ENCODE results near the gene CDYL. TPM values are rescaled to one million over a fixed set of nuclear protein-coding genes. Genes with fewer than 3 reads are reported as not detected.
A peak's percentile ranks its signal among the peaks of the same experiment; 100 is the strongest.
"Not testable (repeated sequence)": the region's sequence is repeated elsewhere in the genome, so short reads cannot be mapped to it uniquely, and the experiment has no call there.

Gene CDYL
- total and polyA plus RNA-seq, 7 donors, result 10.0 to 30.0 (median 19.9) TPM

DNA sequence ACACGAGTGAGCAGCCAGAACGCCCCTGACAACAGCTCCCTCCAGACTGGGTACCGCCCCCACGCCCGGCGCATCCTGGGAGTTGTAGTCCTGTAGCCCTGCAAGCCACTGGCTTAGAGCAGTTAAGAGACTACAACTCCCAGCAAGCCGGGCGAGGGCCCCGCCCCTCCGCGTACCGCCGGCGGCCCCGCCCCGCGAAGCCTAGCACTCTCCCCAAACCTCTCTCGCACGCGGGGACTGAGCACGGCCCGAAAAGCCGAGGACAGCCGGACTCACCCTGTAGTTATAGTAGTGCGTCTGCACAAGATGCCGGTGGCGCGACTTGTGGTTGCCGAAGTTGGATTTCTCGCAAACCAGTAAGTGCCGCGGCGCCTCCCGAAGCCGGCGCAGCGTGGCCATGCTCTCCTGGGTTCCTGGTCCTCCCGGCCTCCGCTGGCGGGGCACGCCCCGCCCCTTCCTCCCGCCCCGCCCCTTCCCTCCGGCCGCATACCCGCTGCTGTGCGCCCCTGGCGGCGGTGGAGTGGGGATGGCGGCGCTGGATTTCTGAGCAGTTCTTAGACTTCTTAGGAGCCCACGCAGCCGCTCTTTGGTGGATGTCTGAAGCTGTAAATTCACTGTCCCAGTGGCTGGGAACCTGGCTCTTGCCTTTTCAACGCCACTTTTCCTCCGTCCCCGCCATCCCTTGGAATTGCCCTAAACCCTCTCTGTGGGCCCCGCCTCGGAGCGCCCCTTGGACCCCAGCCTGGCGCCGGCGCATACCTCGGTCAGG lies 227.6 kb downstream of the CDYL start, which contains the start of gene RPP40:
Gene RPP40 (minus strand): TSS at position 434 of the 769 bp plus-strand sequence. CDS start 35 bp downstream, at position 399.
- no peaks in the 10 kb centered on the region for H3K27me3 ChIP-seq (ENCODE audit: insufficient read depth in 3 of 3, low read length in 2 of 3)
- peak within 1 kb of the TSS; percentile 87 for H3K27ac ChIP-seq
- TF ChIP-seq CTCF (IDR thresholded peaks at IDR 0.05), result peak; percentile 81
- no peaks in the 10 kb centered on the region for H3K4me1 ChIP-seq
- intact Hi-C loops (cut with DNase I), result no loop called here
- 0% methylated on average over 57 to 64 of the region's 64 CpGs for WGBS, 3 donors
- no peaks in the 10 kb centered on the region for H3K9me3 ChIP-seq
- ATAC-seq (peak; percentile 99 to 100 (median 99)), DNase-seq (peak; percentile 98 to 99)
- H3K4me3 ChIP-seq, result peak within 1 kb of the TSS; percentile 89
- H3K36me3 ChIP-seq (ENCODE audit: insufficient read depth in 1 of 2, low read depth in 1 of 2), result peaks cover 0 to 31% of the 10 kb centered on the region in 2 donors

- H3K4me1 ChIP-seq, result no peaks in the 10 kb centered on the region
- intact Hi-C loops (cut with DNase I), result no loop called here
- peak overlapping the region; percentile 89 for H3K4me3 ChIP-seq
- H3K27ac ChIP-seq, result peak overlapping the region; percentile 87
- H3K36me3 ChIP-seq (ENCODE audit: insufficient read depth in 1 of 2, low read depth in 1 of 2), result peaks cover 0 to 24% of the 10 kb centered on the region in 2 donors
- DNase-seq (no peak), ATAC-seq (no peak)
- H3K9me3 ChIP-seq, result no peaks in the 10 kb centered on the region
- 51 to 52% (median 52%) methylated on average over 12 of the region's 12 CpGs for WGBS, 3 donors
- H3K27me3 ChIP-seq (ENCODE audit: insufficient read depth in 3 of 3, low read length in 2 of 3), result no peaks in the 10 kb centered on the region
- no peak for TF ChIP-seq CTCF (IDR thresholded peaks at IDR 0.05)
Observed at GRCh38 chr6:5004373-5005037, 228.3 kb downstream of the CDYL start.

GRCh38 chr6:5005038-5005433 lies 228.8 kb downstream of the CDYL start:
- ATAC-seq; H3K27me3 ChIP-seq (ENCODE audit: insufficient read depth in 3 of 3, low read length in 2 of 3); DNase-seq; intact Hi-C loops (cut with DNase I); H3K4me1 ChIP-seq; H3K9me3 ChIP-seq; H3K27ac ChIP-seq; H3K4me3 ChIP-seq: not testable (repeated sequence)
- 96 to 100% (median 97%) methylated on average over 5 of the region's 5 CpGs for WGBS, 3 donors
- peaks cover 0 to 19% of the 10 kb centered on the region in 2 donors for H3K36me3 ChIP-seq (ENCODE audit: insufficient read depth in 1 of 2, low read depth in 1 of 2)

Other genes starting within 250 kb of the CDYL start
- gene RPP40, start 227.6 kb downstream of the CDYL start, total RNA-seq, result 10 to 100 TPM in 1 of 4 donors, 1 to 10 TPM in 3; 4.2 to 11.8 (median 5.4) TPM
- 10 to 100 TPM in 1 of 3 donors, 1 to 10 TPM in 2; 9.3 to 34.5 (median 9.6) TPM for gene RPP40, start 227.6 kb downstream of the CDYL start, polyA plus RNA-seq